HG03439 (cell line): ENCODE results near the gene CR1.
A peak's percentile ranks its signal among the peaks of the same experiment; 100 is the strongest.
"Not testable (repeated sequence)": the region's sequence is repeated elsewhere in the genome, so short reads cannot be mapped to it uniquely, and the experiment has no call there.

ENCODE experiments used
- ATAC-seq: cut with Tn5 transposase; IDR thresholded peaks from one replicate; pipeline ENCODE4 v1.9.1; 2021; ENCODE audit warnings: mild to moderate bottlenecking, moderate library complexity; ENCODE audit not compliant: unreplicated experiment

Gene CR1

GRCh38 chr1:207502726-207503125 is 6.8 kb downstream of the CR1 start:
- ATAC-seq, result no peak

GRCh38 chr1:207503950-207504349 is 8.0 kb downstream of the CR1 start:
- no peak for ATAC-seq

- no peak for ATAC-seq
These were observed 8.5 kb downstream of the CR1 start for GRCh38 chr1:207504438-207504837.

DNA sequence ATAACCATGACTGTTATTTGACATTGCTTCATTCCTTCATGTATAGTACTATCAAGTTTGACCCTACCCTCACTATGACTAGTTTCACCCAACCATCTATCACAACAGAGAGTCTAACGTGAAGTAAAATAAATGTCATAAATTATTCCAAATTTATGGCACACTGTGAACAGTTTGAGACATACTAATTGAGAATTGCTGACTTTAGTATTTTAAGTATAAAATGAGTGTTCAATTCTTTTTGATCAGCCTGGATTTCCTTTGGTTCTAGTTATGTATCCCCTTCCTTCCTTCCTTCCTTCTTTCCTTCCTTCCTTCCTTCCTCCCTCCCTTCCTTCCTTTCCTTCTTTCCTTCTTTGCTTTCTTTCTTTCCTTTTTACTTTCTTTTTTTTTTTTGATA is 14.5 kb downstream of the CR1 start:
- no peak for ATAC-seq

GRCh38 chr1:207514890-207515289 is 18.9 kb downstream of the CR1 start:
- no peak for ATAC-seq

DNA sequence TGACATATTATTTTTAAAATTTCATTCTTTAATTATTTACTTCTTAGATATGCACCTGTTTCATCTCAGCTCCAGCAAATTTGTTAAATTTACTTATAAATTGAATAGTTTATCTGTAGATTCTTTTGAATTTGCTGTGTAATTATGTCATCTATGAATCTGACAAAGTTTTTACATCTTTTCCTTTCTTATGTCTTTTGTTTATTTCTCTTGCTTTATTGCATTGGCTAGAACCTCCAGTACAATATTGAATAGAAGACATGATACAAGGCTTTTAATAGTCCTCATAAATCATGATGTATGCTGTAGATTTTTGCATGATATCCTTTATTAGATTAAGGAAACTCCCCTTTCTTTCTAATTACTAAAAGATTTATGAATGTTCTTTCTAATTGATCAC is 20.8 kb downstream of the CR1 start:
- ATAC-seq, result no peak

DNA sequence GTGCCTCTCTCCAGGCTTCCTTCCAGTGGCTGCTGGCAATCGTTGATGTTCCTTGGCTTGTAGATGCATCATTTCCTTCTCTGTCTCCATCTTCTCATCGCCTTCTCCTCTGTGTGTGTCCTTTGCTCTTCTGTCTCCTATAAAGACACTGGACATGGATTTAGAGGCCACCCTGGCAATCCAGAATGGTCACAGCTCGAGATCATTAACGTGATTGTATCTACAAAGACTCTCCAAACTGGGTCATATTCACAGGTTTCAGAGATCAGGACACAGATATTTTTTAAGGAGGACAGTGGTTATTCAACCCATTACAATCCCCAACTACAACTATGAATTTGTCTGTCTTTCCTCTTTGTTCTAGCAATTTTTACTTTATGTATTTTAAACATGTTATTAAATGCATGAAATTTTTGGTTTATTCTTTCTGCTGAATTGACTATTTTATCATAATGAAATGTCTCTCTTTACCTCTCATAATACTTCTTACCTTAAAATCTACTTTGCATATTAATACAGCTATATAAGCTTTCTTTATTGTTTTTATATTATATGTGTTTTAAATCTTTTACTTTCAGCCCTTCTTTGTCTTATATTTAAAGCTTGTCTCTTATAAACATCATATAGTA is 22.8 kb downstream of the CR1 start:
- no peak for ATAC-seq

- ATAC-seq, result no peak
These were observed 23.8 kb downstream of the CR1 start for GRCh38 chr1:207519505-207520399.

DNA sequence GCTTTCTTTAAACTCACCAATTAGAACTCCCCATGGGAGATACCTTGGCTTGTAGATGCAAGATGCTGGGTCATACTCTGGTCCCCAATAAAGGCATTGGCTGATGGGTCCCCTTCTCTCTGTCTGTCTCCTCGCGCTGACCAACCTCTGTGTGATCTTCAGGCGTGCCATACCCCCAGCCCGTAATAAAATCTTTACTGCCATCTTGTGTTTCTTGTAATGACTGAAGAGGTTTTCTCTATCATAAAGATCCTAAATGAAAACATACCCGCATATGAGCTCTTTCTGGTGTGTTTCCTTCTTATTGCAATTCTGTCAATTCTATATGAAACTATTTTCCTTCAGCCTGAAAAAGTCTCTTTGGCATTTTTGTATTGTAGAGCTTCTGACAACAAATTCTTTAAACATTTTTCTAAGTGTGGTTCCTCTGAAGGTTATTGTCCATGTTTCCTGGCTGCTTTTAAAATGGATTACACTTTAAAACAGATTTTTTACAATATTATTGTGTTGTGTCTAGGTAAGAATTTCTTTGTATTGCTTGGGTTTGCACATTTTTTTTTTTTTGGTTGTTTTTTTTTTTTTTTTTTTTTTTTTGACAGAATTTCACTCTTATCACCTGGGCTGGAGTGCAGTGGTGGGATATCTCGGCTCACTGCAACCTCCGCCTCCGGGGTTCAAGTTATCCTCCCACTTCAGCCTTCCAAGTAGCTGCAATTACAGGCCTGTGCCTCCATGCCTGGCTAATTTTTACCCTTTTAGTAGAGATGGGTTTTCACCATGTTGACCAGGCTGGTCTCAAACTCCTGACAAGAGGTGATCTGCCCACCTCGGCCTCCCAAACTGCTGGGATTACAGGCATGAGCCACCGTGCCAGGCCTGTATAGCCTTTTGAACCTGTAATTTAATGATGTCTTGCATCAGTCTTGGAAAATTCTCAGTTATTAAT is 24.7 kb downstream of the CR1 start:
- ATAC-seq, result not testable (repeated sequence)

DNA sequence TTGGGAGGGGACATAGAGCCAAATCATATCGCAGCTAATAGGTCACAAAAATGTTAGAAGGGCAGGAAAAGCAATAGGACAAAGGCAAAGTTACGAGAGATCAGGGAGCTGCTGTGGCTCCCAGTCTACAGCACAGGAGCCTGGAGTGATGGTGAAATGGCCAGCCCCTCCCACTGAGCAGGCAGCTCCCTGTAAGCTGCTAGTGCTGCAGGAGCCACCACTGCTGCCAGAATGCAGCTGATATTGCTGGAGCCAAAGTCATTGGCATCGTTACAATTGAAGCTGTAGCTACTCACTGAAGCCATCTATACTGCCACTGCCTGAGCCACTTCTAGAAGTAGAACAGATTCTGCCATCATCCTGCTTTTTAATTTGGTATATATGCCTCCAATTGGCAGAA is 29.3 kb downstream of the CR1 start:
- not testable (repeated sequence) for ATAC-seq

GRCh38 chr1:207528401-207528800 is 32.4 kb downstream of the CR1 start:
- ATAC-seq, result not testable (repeated sequence)

GRCh38 chr1:207536263-207536662 is 40.3 kb downstream of the CR1 start:
- ATAC-seq, result not testable (repeated sequence)

GRCh38 chr1:207546677-207547357 is 50.9 kb downstream of the CR1 start:
- not testable (repeated sequence) for ATAC-seq

- not testable (repeated sequence) for ATAC-seq
These were observed 58.9 kb downstream of the CR1 start for GRCh38 chr1:207554823-207555222.

GRCh38 chr1:207565546-207566468 is 69.8 kb downstream of the CR1 start:
- ATAC-seq, result no peak

DNA sequence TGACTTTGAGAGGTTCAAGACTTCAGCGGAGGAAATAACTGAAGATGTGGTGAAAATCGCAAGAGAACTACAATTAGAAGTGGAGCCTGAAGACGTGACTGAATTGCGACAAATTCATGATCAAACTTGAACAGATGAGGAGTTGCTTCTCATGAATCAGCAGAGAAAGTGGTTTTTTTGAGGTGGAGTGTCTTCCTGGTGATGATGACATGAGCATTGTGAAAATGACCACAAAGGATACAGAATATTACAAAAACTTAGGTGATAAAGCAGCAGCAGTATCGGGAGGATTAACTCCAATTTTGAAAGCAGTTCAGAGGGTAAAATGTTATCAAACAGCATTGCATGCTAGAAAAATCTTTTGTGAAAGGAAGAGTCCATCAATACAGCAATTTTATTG is 76.0 kb downstream of the CR1 start:
- not testable (repeated sequence) for ATAC-seq

DNA sequence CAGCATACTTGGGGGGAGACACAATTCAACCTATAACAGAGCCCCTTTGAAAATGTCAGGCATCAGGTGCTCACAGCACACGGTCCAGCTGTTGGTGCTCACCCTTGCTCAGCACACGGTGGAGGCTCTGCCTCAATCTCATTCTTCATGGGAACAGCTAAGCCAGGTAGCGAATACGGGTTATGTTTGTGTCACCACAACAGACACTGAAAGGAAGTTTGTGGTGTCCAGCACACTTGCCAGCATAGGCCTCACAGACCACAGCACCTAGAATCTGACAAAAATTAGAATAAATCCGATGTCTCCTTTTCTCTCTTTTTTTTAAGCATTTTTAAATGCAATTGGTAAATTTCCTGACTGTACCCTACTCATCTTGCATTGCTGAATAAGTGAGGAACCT is 77.1 kb downstream of the CR1 start:
- not testable (repeated sequence) for ATAC-seq

DNA sequence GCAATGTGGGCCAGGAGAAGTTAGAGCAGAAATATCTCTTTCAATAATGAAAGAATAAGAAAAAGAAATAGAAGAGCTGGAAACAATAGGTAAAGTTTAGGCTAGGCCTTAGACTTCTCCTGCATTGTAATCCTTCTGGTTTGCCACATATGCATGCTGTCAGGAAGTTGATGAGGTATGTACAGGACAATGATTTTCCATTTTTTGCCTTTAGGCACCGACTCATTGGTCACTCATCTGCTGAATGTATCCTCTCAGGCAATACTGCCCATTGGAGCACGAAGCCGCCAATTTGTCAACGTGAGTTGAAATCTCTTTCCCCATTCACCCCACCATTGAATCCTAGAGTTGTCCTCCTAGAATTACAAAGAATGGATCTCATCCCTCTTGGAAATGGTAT is 79.4 kb downstream of the CR1 start:
- not testable (repeated sequence) for ATAC-seq

DNA sequence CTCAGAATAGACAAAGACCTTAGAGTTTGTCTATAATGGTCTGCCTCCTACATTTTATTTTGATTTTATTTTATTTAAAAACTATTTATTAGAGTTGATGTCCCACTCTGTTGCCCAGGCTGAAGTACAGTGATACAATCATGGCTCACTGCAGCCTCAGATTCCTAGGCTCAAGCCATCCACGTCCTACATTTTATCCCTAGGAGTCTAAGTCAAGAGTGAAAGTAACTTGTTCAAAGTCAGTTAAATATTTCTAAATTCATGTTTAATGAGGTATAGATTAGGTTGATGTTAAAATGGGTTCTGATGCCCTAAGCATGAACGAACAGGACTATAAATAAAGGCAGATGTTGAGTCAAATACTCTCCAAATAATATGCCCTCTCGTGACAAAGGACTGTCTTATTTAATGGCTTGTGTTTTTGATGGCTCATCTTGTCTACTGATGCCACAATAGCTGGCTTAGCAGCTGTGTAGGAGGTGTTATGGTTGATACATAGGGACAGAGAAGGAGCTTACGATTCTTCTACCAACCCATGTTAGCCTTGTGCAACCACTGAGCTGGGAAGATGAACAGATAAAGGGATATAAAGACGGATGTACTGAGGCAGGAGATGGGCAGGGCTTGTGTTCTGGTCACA is 83.0 kb downstream of the CR1 start:
- peak; percentile 29 for ATAC-seq
